Colonic mucosa (tissue), 4 donors: ENCODE results near the gene ZNF528. TPM values are rescaled to one million over a fixed set of nuclear protein-coding genes. Genes with fewer than 3 reads are reported as not detected.

Source experiments
- DNase-seq: peaks from one replicate; pipeline ENCODE4 v3.0.0-alpha.2; 2020
- H3K27ac ChIP-seq: fragments of 200-600 bp; one replicate; pipeline ENCODE4 v1.8.0; 2021
- H3K27me3 ChIP-seq: fragments of 200-600 bp; one replicate; pipeline ENCODE4 v1.8.0; 2021
- H3K36me3 ChIP-seq: fragments of 200-600 bp; one replicate; pipeline ENCODE4 v1.8.0; 2021
- H3K4me1 ChIP-seq: fragments of 200-600 bp; one replicate; pipeline ENCODE4 v1.8.0; 2021; ENCODE audit warnings: mild to moderate bottlenecking
- H3K4me3 ChIP-seq: fragments of 200-600 bp; one replicate; pipeline ENCODE4 v1.8.0; 2021
- H3K9ac ChIP-seq, 2 donors: one replicate each; pipeline ENCODE4 v1.7.0; 2013; ENCODE audit warnings: control low read depth in 2 of 2, low read depth in 2 of 2, low read length in 2 of 2
- H3K9me3 ChIP-seq: fragments of 200-600 bp; one replicate; pipeline ENCODE4 v1.8.0; 2021
- intact Hi-C: fragments of 100-400 bp; cut with DNase I; formaldehyde crosslinking; loops from one replicate; pipeline ENCODE4 v1.14.1; 2022
- total RNA-seq, 2 donors: library from RNA; stranded (reverse); fragmentation: NEBNext Ultra II Directional in 1 of 2; extraction: Animal tissue kit (Norgen Biotek cat#: 25700) in 1 of 2; gene quantifications; one replicate each; pipeline ENCODE4 v1.2.1, GENCODE V29; 2021
- TF ChIP-seq, protein P1 (sequence below): fragments of 200-600 bp; IDR thresholded peaks from one replicate; pipeline ENCODE4 v1.8.0; 2022; ENCODE audit warnings: antibody characterized with exemption, mild to moderate bottlenecking
- donor health status: healthy.
- donor health status: DM: no; HTN: no; CAD: no.
- donor health status: DM: no; HTN: no; CAD: no.

The ZNF528 gene
- total RNA-seq, 2 donors from 2014 or later: 7.8 to 11.5 TPM

DNA sequence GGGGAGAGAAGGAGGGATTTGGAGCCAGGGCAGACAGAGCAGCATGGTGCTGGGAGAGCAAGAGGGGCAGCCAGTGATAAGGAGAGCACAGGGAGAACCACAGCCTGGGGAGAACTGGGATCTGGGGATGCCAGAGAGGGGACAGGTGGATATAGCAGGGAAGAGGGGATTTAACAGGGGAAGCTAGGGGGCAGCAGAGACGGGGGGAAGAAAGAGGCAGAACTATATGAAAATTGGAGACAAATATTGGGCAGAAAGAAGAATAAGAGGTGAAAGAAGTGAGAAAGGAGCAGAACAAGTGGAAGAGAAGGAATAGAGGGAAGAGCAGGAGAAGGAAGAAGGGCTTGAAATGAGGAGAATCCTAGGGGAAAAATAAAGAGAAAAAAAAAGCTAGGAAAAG lies 6.5 kb upstream of the ZNF528 start:
- Histone ChIP-seq H3K9ac (no peak overlapping the region), H3K27ac (no peak overlapping the region), H3K4me1 (no peaks in the 10 kb centered on the region), H3K27me3 (no peaks in the 10 kb centered on the region), H3K4me3 (no peak overlapping the region), H3K36me3 (no peaks in the 10 kb centered on the region), H3K9me3 (no peaks in the 10 kb centered on the region)
- intact Hi-C loops: no loop called here
- DNase-seq: no peak
- TF ChIP-seq, protein P1, sequence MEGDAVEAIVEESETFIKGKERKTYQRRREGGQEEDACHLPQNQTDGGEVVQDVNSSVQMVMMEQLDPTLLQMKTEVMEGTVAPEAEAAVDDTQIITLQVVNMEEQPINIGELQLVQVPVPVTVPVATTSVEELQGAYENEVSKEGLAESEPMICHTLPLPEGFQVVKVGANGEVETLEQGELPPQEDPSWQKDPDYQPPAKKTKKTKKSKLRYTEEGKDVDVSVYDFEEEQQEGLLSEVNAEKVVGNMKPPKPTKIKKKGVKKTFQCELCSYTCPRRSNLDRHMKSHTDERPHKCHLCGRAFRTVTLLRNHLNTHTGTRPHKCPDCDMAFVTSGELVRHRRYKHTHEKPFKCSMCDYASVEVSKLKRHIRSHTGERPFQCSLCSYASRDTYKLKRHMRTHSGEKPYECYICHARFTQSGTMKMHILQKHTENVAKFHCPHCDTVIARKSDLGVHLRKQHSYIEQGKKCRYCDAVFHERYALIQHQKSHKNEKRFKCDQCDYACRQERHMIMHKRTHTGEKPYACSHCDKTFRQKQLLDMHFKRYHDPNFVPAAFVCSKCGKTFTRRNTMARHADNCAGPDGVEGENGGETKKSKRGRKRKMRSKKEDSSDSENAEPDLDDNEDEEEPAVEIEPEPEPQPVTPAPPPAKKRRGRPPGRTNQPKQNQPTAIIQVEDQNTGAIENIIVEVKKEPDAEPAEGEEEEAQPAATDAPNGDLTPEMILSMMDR: no peak

DNA sequence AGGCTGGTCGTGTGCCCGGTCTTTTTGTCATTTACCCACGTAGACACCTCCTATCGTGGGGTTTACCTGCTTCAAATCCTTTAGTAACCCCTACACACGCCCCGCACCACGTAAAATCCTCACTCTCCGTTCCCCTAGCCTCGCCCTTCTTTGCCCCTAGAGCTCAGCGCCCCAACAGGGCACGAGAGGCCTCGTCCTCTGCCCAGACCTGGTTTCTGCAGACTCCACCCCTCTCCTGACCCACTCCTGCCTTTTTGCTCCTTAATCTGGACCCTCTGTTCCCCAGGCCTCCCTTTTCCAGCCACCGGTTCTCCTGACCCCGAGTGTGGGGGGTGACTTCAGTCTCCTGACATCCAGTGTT lies 412 bp downstream of the ZNF528 start:
- intact Hi-C loops: no loop called here
- Histone ChIP-seq H3K9me3 (no peaks in the 10 kb centered on the region), H3K36me3 (no peaks in the 10 kb centered on the region), H3K27me3 (no peaks in the 10 kb centered on the region), H3K27ac (peak overlapping the region; percentile 36), H3K4me3 (peak overlapping the region; percentile 76), H3K9ac (peak overlapping the region; percentile 38 to 71), H3K4me1 (no peaks in the 10 kb centered on the region)
- DNase-seq: peak; percentile 21
- TF ChIP-seq, protein P1: no peak

DNA sequence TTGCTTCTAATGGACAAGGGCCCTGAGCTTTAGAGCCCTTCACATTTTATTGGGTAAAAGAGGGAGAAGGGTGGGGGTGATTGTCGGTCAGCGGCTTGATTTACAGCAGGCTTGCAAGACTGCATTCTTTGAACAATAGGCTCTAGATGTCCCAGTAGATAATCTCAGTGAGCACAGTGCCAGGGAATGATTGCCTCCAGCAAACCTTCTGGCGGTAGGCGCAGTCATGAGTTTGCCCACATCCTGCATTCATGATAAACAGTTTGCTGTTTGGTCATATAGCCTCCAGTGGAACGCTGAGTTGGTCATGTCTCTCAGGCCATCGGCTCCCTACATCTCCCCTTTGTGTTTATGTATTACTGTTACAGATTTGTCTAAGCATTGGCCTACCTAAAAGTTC lies 12.6 kb downstream of the ZNF528 start:
- H3K36me3 ChIP-seq: peaks cover 4% of the 10 kb centered on the region
- H3K4me3 ChIP-seq: no peak overlapping the region
- H3K27ac ChIP-seq: no peak overlapping the region
- TF ChIP-seq, protein P1: no peak
- H3K9me3 ChIP-seq: peaks cover 8% of the 10 kb centered on the region
- no peak for DNase-seq
- no peak overlapping the region for H3K9ac ChIP-seq
- H3K27me3 ChIP-seq: no peaks in the 10 kb centered on the region
- intact Hi-C loops: no loop called here
- no peaks in the 10 kb centered on the region for H3K4me1 ChIP-seq

DNA sequence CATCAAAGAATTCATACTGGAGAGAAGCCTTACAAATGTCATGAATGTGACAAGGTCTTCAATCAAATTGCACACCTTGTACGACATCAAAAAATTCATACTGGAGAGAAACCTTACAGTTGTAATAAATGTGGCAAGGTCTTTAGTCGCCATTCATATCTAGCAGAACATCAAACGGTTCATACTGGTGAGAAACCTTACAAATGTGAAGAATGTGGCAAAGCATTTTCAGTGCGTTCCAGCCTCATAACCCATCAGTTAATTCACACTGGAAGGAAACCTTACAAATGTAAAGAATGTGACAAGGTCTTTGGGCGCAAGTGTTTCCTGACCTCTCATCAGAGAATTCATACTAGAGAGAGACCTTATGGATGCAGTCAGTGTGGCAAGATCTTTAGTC lies 18.1 kb downstream of the ZNF528 start:
- TF ChIP-seq, protein P1: no peak
- peaks cover 15% of the 10 kb centered on the region for H3K9me3 ChIP-seq
- intact Hi-C loops: no loop called here
- H3K9ac ChIP-seq: no peak overlapping the region
- no peaks in the 10 kb centered on the region for H3K36me3 ChIP-seq
- no peaks in the 10 kb centered on the region for H3K4me1 ChIP-seq
- DNase-seq: no peak
- H3K27me3 ChIP-seq: no peaks in the 10 kb centered on the region
- H3K4me3 ChIP-seq: no peak overlapping the region
- H3K27ac ChIP-seq: no peak overlapping the region

DNA sequence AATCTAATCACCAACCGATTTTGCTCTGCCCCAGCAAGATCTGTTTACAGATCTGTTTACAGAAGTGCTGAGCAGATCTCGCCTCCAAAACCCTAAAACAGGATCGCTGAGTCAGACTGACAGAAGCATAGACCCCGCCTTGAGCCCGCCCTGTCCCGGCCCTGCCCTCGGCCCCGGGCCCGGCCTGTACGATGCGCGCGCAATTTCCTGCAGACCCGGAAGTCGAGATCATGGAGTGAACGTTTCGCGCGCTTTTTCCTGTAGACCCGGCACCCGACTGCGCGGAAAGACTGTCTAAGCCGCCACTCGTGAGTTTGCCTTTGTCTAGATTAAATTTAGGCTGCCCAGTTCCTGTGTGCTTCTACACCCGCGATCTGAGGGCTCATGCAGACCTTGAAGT lies 31.3 kb downstream of the ZNF528 start, which contains the start of gene ZNF534:
TSS of gene ZNF534 (plus strand) at position 212 of the 400 bp plus-strand sequence. CDS start 2,327 bp downstream, outside the sequence.
- no peak within 1 kb of the TSS for H3K27ac ChIP-seq
- no peak for DNase-seq
- H3K9me3 ChIP-seq: no peaks in the 10 kb centered on the region
- no peaks in the 10 kb centered on the region for H3K4me1 ChIP-seq
- no peaks in the 10 kb centered on the region for H3K36me3 ChIP-seq
- no peaks in the 10 kb centered on the region for H3K27me3 ChIP-seq
- intact Hi-C loops: no loop called here
- no peak within 1 kb of the TSS for H3K4me3 ChIP-seq
- no peak within 1 kb of the TSS for H3K9ac ChIP-seq
- TF ChIP-seq, protein P1: no peak

DNA sequence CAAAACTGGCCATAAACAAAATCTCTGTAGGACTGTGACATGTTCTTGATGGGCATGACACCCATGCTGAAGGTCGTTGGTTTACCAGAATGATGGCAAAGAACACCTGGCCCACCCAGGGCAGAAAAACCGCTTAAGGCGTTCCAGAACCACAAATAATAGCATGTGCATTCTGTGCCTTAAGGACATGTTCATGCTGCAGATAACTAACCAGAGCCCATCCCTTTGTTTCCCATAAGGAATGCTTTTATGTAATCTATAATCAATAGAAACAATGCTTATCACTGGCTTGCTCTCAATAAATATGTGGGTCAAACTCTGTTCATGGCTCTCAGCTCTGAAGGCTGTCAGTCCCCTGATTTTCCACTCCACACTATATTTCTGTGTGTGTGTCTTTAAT lies 44.5 kb downstream of the ZNF528 start:
- TF ChIP-seq, protein P1: no peak
- Histone ChIP-seq H3K9me3 (no peaks in the 10 kb centered on the region), H3K4me3 (no peak overlapping the region), H3K27ac (no peak overlapping the region), H3K36me3 (no peaks in the 10 kb centered on the region), H3K9ac (no peak overlapping the region), H3K27me3 (no peaks in the 10 kb centered on the region), H3K4me1 (no peaks in the 10 kb centered on the region)
- intact Hi-C loops: no loop called here
- DNase-seq: no peak
